NK-92 treated with Interleukin-12 subunit alpha and Interleukin-12 subunit beta, amount 100 ng/mL, for 24 hours (cell line): ENCODE data around the gene MYL3.

Source experiments
- DNase-seq: peaks from one replicate; lab custom pipeline; 2025; lab: John Stamatoyannopoulos, UW

Gene MYL3

GRCh38 chr3:46899151-46900006 is 36.1 kb upstream of the MYL3 start:
- no peak for DNase-seq

GRCh38 chr3:46898321-46899150 is 35.3 kb upstream of the MYL3 start:
- no peak for DNase-seq

GRCh38 chr3:46897829-46898320 is 34.6 kb upstream of the MYL3 start:
- no peak for DNase-seq

GRCh38 chr3:46897031-46897430 is 33.8 kb upstream of the MYL3 start:
- no peak for DNase-seq

- no peak for DNase-seq
Measured at GRCh38 chr3:46896386-46896785, 33.1 kb upstream of the MYL3 start.

GRCh38 chr3:46895761-46896160 is 32.5 kb upstream of the MYL3 start:
- no peak for DNase-seq

- DNase-seq, result peak; percentile 16
Measured at GRCh38 chr3:46895204-46895660, 32.0 kb upstream of the MYL3 start.

GRCh38 chr3:46894256-46894655 is 31.0 kb upstream of the MYL3 start:
- no peak for DNase-seq

GRCh38 chr3:46893763-46894162 is 30.5 kb upstream of the MYL3 start:
- DNase-seq, result no peak

- no peak for DNase-seq
Measured at GRCh38 chr3:46893146-46893748, 30.0 kb upstream of the MYL3 start.

- DNase-seq, result no peak
Measured at GRCh38 chr3:46892285-46893145, 29.3 kb upstream of the MYL3 start.

GRCh38 chr3:46891132-46891531 is 27.9 kb upstream of the MYL3 start:
- no peak for DNase-seq

GRCh38 chr3:46890132-46890531 is 26.9 kb upstream of the MYL3 start:
- DNase-seq, result no peak

- no peak for DNase-seq
Measured at GRCh38 chr3:46889381-46890110, 26.3 kb upstream of the MYL3 start.

- no peak for DNase-seq
Measured at GRCh38 chr3:46888705-46889104, 25.5 kb upstream of the MYL3 start.

- DNase-seq, result no peak
Measured at GRCh38 chr3:46887980-46888494, 24.8 kb upstream of the MYL3 start.

GRCh38 chr3:46885612-46886011 is 22.4 kb upstream of the MYL3 start:
- DNase-seq, result no peak

- no peak for DNase-seq
Measured at GRCh38 chr3:46884929-46885328, 21.7 kb upstream of the MYL3 start.

GRCh38 chr3:46884427-46884826 is 21.2 kb upstream of the MYL3 start:
- no peak for DNase-seq

- DNase-seq, result no peak
Measured at GRCh38 chr3:46883830-46884185, 20.6 kb upstream of the MYL3 start.
